Stimulated activated CD4-positive, alpha-beta T cell treated with anti-CD3 and anti-CD28 coated beads, TNF-alpha, amount 100 ng/mL, for 48 hours (primary cell): ENCODE measurements around the gene TCHH.
"Not testable (repeated sequence)": the region's sequence is repeated elsewhere in the genome, so short reads cannot be mapped to it uniquely, and the experiment has no call there.

Experiments
- DNase-seq, 3 donors: peaks; one replicate each; pipeline ENCODE4 v3.0.0-alpha.2; 2020; ENCODE audit warnings: low read depth in 3 of 3

The TCHH gene

GRCh38 chr1:152112101-152112884 is 3.0 kb downstream of the TCHH start:
- DNase-seq = no peak

DNA sequence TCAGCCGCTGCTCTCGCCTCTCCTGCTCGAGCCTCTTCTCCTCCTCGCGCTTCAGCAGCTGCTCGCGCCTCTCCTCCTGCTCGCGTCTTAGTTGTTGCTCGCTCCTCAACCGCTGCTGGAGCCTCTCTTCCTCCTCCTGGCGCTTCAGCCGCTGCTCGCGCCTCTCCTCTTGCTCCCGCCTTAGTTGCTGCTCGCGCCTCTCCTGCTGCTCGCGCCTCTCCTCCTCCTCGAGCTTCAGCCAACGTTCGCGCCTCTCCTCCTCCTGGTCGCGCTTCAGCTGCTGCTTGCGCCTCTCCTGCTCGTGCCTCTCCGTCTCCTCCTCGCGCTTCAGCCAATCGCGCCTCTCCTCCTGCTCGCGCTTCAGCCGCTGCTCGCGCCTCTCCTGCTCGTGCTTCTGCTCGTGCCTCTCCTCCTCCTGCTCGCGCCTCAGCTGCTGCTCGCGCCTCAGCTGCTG is 3.7 kb downstream of the TCHH start:
- no peak for DNase-seq

- no peak for DNase-seq
These were observed 4.3 kb downstream of the TCHH start for GRCh38 chr1:152110860-152111514.

GRCh38 chr1:152110365-152110859 is 4.8 kb downstream of the TCHH start:
- DNase-seq = peak in 1 of 3 donors; percentile 21

- no peak for DNase-seq
These were observed 5.3 kb downstream of the TCHH start for GRCh38 chr1:152109998-152110294.

DNA sequence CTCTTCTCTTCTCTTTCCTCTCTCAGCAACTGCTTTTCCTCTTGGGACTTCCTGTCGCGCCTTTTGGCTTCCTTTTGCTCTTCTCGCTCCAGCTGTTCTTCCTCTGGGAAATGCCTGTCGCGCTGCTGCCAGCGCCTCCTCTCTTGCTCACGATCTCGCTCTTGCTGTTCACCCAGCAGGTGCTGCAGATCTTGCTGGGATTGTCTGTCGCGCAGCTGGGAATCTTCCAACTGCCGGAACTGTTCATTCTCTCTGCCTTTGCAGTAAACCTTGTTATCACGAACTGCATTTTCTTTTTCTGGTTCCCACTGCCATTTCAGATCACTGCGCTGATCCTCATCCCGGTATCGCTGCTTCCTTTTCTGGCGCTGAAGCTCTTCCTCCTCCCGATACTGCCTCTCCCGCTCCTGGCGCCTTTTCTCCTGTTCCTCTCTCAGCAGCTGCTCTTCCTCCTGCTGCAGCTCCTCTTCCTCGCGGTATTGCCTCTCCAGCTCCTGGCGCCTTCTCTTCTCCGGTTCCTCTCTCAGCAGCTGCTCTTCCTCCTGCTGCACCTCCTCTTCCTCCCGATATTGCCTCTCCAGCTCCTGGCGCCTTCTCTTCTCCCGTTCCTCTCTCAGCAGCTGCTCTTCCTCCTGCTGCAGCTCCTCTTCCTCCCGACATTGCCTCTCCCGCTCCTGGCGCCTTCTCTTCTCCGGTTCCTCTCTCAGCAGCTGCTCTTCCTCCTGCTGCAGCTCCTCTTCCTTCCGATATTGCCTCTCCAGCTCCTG is 5.8 kb downstream of the TCHH start:
- no peak for DNase-seq

DNA sequence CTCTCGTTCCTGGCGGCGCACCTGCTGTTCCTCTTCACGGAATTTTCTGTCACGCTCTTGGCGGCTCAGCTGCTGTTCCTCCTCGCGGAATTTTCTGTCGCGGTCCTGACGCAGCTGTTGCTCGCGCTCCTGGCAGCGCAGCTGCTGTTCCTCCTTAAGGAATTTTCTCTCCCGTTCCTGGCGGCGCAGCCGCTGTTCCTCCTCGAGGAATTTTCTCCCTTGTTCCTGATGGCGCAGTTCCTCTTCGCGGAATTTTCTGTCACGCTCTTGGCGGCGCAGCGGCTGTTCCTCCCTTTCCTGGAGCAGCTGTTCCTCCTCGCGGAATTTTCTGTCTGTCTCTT is 6.4 kb downstream of the TCHH start:
- no peak for DNase-seq

GRCh38 chr1:152107984-152108881 is 7.0 kb downstream of the TCHH start:
- DNase-seq = no peak

DNA sequence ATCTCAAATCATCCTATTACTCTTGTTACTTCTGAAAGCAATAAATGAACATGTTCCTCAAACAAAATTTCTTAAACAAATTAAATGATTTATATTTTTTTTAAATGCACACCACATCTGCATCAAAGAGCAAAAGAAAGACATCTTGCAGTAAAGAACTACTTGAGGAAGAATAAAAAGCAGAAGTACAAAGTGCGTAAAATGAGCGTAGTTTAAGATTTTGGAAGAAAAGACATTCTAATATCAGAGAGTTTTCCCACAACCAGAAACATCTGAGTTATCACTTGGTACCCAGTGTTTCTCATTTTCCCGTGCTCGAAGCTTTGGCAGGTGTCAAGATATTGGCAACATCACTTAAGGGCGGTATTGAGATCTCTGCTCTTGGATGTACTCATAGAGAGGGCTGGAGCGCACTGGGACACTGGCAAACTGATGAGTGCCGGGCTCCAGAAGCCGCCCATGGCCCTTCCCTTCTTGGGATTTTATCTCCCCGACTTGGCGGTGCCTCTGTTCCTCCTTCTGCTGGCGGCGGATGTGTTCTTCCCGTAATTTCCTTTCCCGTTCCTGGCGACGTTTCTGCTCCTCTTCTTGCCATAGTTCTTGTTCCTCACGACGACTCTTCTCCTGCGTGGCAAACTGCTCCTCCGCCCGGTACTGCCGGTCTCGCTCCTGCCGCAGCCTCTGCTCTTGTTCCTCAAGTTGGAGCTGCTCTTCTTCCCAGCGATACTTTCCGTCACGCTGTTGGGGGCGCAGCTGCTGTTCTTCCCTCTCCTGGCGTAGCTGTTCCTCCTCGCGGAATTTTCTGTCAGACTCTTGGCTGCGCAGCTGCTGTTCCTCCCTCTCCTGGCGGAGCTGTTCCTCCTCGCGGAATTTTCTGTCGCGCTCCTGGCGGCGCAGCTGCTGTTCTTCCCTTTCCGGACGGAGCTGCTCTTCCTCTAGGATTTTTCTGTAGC is 7.9 kb downstream of the TCHH start:
- no peak for DNase-seq

DNA sequence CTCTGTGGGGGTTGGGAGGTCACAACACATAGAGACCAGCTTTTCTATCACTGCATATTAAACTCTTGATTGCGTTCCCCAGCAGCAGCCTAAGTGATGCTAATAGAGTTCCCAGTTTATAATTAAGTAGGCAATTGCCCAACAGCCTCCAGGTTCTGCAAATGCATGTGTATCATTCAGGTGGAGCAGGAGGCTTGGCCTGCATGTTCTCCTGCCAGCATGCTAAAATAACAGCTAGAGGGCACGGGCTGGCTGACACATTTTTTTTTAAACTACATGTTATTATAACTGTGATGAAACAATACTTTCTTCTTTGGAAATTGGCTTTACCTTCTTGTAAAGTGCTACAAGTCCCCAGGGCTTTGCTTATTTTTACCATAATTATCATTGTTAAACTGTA is 10.4 kb downstream of the TCHH start:
- no peak for DNase-seq

GRCh38 chr1:152096931-152097330 is 18.3 kb downstream of the TCHH start:
- no peak for DNase-seq

- no peak for DNase-seq
These were observed 26.1 kb downstream of the TCHH start, which contains the start of gene TCHHL1 for GRCh38 chr1:152089014-152089674. Gene TCHHL1 (minus strand): TSS chr1:152089064. CDS start chr1:152088143, 921 bp downstream.

GRCh38 chr1:152086760-152087159 is 28.5 kb downstream of the TCHH start:
- DNase-seq = no peak

- DNase-seq = no peak
These were observed 30.4 kb downstream of the TCHH start for GRCh38 chr1:152084853-152085252.

DNA sequence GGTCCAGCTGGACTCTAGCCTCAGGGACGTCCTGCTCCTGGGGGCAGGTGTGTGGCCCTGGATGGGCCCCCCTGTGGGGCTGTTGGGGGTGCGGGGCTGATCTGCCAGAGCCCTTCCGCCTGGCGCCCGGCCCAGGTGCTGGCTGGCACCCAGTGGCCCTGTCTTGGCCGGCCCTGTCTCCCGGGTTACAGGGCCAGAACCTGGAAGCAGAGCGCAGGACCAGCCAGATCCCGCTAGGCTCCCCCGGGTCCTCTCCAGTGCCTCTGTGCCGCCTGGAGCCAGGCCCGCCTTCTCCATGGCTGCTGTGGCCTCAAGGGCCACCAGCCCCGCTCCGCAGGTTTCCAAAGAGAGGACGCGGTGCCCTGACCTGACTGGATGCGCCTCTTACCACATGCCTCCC is 34.2 kb downstream of the TCHH start:
- not testable (repeated sequence) for DNase-seq

- DNase-seq = not testable (repeated sequence)
These were observed 34.8 kb downstream of the TCHH start for GRCh38 chr1:152080494-152080893.

DNA sequence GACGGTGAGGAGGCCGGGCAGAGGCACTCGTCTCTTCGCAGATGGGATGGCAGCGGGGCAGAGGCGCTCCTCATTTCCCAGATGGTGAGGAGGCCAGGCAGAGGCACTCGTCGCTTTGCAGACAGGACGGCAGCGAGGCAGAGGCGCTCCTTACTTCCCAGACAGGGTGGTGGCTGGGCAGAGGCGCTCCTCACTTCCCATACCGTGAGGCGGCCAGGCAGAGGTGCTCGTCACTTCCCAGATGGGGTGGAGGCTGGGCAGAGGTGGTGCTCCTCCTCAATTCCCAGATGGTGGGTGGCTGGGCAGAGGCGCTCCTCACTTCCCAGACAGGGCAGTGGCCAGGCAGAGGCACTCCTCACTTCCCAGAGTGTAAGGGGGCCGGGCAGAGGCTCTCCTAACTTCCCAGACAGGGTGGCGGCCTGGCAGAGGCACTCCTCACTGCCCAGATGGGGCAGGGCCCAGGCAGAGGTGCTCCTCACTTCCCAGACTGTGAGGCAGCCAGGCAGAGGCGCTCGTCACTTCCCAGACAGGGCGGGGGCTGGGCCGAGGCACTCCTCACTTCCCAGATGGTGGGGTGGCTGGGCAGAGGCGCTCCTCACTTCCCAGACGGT is 36.3 kb downstream of the TCHH start:
- DNase-seq = no peak

GRCh38 chr1:152072311-152072710 is 42.9 kb downstream of the TCHH start:
- no peak for DNase-seq

DNA sequence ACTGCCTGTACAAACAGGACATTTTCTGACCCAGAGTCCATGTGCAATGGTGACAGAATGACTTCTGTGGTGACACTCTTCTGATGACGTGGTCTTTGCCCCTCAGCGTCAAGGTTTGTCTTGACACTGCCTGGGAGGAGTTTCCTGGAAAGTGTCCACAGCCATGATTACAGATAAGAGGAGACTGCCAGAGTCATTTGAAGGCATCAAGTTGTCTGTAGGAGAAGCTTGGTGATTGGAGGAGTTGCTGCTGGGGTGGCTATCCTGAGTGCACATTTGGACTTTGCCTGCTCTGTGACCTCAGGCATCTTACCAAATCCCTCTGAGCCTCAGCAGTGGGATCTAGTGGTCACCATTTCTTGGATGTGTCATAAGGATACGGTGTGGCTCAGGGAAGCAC is 44.1 kb downstream of the TCHH start:
- DNase-seq = no peak
